Astrocyte of the spinal cord (primary cell): Measurements from ENCODE around the gene TVP23C.

Source experiments
- DNase-seq: peaks from one replicate; pipeline ENCODE4 v3.0.0; 2011; ENCODE audit warnings: low read depth, low spot score
- H3K4me3 ChIP-seq: 2 replicates; pipeline ENCODE4 v1.5.1; 2011; ENCODE audit warnings: low read depth, mild to moderate bottlenecking, low read length, moderate library complexity
- CTCF ChIP-seq: IDR thresholded peaks from 2 replicates; pipeline ENCODE4 v1.5.1; 2012; ENCODE audit warnings: low read depth, mild to moderate bottlenecking, low read length, inconsistent platforms
- in situ Hi-C: cut with HindIII; loops from 2 replicates; pipeline ENCODE4 v1.10.0; 2017; ENCODE audit warnings: low sequenced_read_pairs

Gene TVP23C

GRCh38 chr17:15452746-15453145 lies 110.5 kb downstream of the TVP23C start:
- TF ChIP-seq CTCF = no peak
- H3K4me3 ChIP-seq = no peak overlapping the region
- DNase-seq = no peak
- in situ Hi-C loops = no loop called here
